GM12878 (cell line): Measurements from ENCODE around the gene TCTN1. TPM values are rescaled to one million over a fixed set of nuclear protein-coding genes. Genes with fewer than 3 reads are reported as not detected.

Source experiments
- ATAC-seq: fragments of 200-7000 bp; cut with Tn5 transposase; 3 replicates; pipeline ENCODE4 v1.9.1; 2020; ENCODE audit warnings: mild to moderate bottlenecking, moderate library complexity
- BruUV-seq: library from RNA; stranded (reverse); fragments of 400-500 nt; replicated peaks from 2 replicates; lab custom pipeline; 2021; lab: Mats Ljungman, UMichigan
- CTCF ChIA-PET: fragments of 300-600 bp; sonication (Branson Sonifier 250); formaldehyde crosslinking; extraction: SDS; loops from one replicate; lab custom pipeline; 2021; ENCODE audit warnings: inconsistent platforms; lab: Yijun Ruan, JAX
- POLR2A ChIA-PET: fragments of 350-600 bp; formaldehyde crosslinking; extraction: SDS; loops from one replicate; lab custom pipeline; 2021; ENCODE audit warnings: inconsistent platforms; lab: Charles Lee
- RAD21 ChIA-PET: fragments of 300-600 bp; sonication (Branson Sonifier 250); formaldehyde crosslinking; loops from one replicate; lab custom pipeline; 2023; ENCODE audit warnings: antibody characterized with exemption; ENCODE audit not compliant: unreplicated experiment; lab: Charles Lee
- SMC1A ChIA-PET: fragments of 300-600 bp; sonication (Branson Sonifier 250); formaldehyde crosslinking; loops from one replicate; lab custom pipeline; 2023; ENCODE audit not compliant: unreplicated experiment, uncharacterized antibody; lab: Charles Lee
- DNase-seq: peaks from one replicate; pipeline ENCODE4 v3.0.0-alpha.2; 2011; ENCODE audit warnings: low read depth, low spot score
- FAIRE-seq: peaks from 3 replicates; lab custom pipeline; 2011; peaks lifted over from hg19 to GRCh38; lab: Jason Lieb, UNC
- H2AFZ ChIP-seq: 2 replicates; pipeline ENCODE4 v1.6.0; 2011; ENCODE audit warnings: low read depth, low read length, control low read depth; ENCODE audit not compliant: control insufficient read depth
- H3K27ac ChIP-seq: 2 replicates; pipeline ENCODE4 v1.5.1; 2011; ENCODE audit warnings: control low read depth; ENCODE audit not compliant: control insufficient read depth, insufficient read depth
- H3K27me3 ChIP-seq, 2 experiments: replicated peaks in 1 of 2; 2 replicates each; pipeline versions ENCODE4 v1.6.0 to v1.6.1; 2011; ENCODE audit warnings: low read length in 1 of 2; ENCODE audit not compliant: control insufficient read depth in 2 of 2, insufficient read depth in 2 of 2
- H3K36me3 ChIP-seq, 2 experiments: 2 replicates each; pipeline ENCODE4 v1.5.1; 2011; ENCODE audit warnings: low read length in 1 of 2; ENCODE audit not compliant: control insufficient read depth in 2 of 2, insufficient read depth in 2 of 2
- H3K4me1 ChIP-seq: 2 replicates; pipeline ENCODE4 v1.6.1; 2011; ENCODE audit warnings: mild to moderate bottlenecking, low read length, moderate library complexity, mixed read lengths; ENCODE audit not compliant: control insufficient read depth, insufficient read depth
- H3K4me2 ChIP-seq: 2 replicates; pipeline ENCODE4 v1.6.0; 2011; ENCODE audit warnings: control low read depth; ENCODE audit not compliant: control insufficient read depth, insufficient read depth
- H3K4me3 ChIP-seq: fragments of 200-600 bp; sonication (generic); 2 replicates; pipeline ENCODE4 v1.5.1; 2016
- H3K79me2 ChIP-seq: 2 replicates; pipeline ENCODE4 v1.6.0; 2011; ENCODE audit warnings: low read length; ENCODE audit not compliant: control insufficient read depth, insufficient read depth
- H3K9ac ChIP-seq: 2 replicates; pipeline ENCODE4 v1.8.0; 2011; ENCODE audit warnings: low read length, control low read depth, mixed read lengths; ENCODE audit not compliant: control insufficient read depth, insufficient read depth
- H3K9me3 ChIP-seq: replicated peaks from 3 replicates; pipeline ENCODE4 v1.5.1; 2011; ENCODE audit warnings: mild to moderate bottlenecking, low read length; ENCODE audit not compliant: control insufficient read depth, insufficient read depth
- H4K20me1 ChIP-seq: 2 replicates; pipeline ENCODE4 v1.6.0; 2011; ENCODE audit not compliant: control insufficient read depth, insufficient read depth
- ATF7 ChIP-seq: fragments of 450-650 bp; IDR thresholded peaks from 2 replicates; pipeline ENCODE4 v1.6.1; 2016; ENCODE audit warnings: low read depth, mild to moderate bottlenecking
- CHD1 ChIP-seq: IDR thresholded peaks from 2 replicates; pipeline ENCODE4 v1.6.1; 2012; ENCODE audit warnings: low read depth, low read length, improper control_type of control experiment
- CREB1 ChIP-seq: IDR thresholded peaks from 2 replicates; pipeline ENCODE4 v1.6.1; 2012; ENCODE audit warnings: low read depth, mild to moderate bottlenecking, inconsistent platforms
- EED ChIP-seq: sonication (generic); IDR thresholded peaks from 2 replicates; pipeline ENCODE4 v1.6.1; 2016; ENCODE audit warnings: antibody characterized with exemption, low read depth
- EP300 ChIP-seq, 2 experiments: fragments of 150-350 bp in 1 of 2; IDR thresholded peaks; 2 replicates each; pipeline ENCODE4 v1.6.1; 2011 to 2012; ENCODE audit warnings: low read depth in 2 of 2, low read length in 2 of 2, borderline replicate concordance in 1 of 2, improper control_type of control experiment in 1 of 2, inconsistent platforms in 1 of 2; ENCODE audit not compliant: control insufficient read depth in 1 of 2
- FOXK2 ChIP-seq: fragments of 450-650 bp; IDR thresholded peaks from 2 replicates; pipeline ENCODE4 v1.6.1; 2017; ENCODE audit warnings: mild to moderate bottlenecking, moderate library complexity
- FOXM1 ChIP-seq: IDR thresholded peaks from 2 replicates; pipeline ENCODE4 v1.6.1; 2012; ENCODE audit warnings: low read depth, mild to moderate bottlenecking, inconsistent platforms, low read length, moderate library complexity
- GABPA ChIP-seq: IDR thresholded peaks from 2 replicates; pipeline ENCODE4 v1.6.1; 2014; ENCODE audit warnings: antibody characterized with exemption, low read depth, mild to moderate bottlenecking, inconsistent platforms
- IKZF2 ChIP-seq, 2 experiments: fragments of 450-650 bp; IDR thresholded peaks; 2 replicates each; pipeline ENCODE4 v1.6.1; 2017; ENCODE audit warnings: mild to moderate bottlenecking in 2 of 2, moderate library complexity in 2 of 2
- JUNB ChIP-seq: IDR thresholded peaks from 2 replicates; pipeline ENCODE4 v1.6.1; 2016; ENCODE audit warnings: antibody characterized with exemption, mild to moderate bottlenecking
- KAT2A ChIP-seq: conservative IDR thresholded peaks from 2 replicates; pipeline ENCODE4 v1.6.1; 2011; ENCODE audit warnings: low read depth, low read length; ENCODE audit not compliant: control insufficient read depth
- KDM1A ChIP-seq: fragments of 200-600 bp; sonication (generic); IDR thresholded peaks from 2 replicates; pipeline ENCODE4 v1.6.1; 2016; ENCODE audit warnings: borderline replicate concordance
- MEF2A ChIP-seq: IDR thresholded peaks from 2 replicates; pipeline ENCODE4 v1.6.1; 2011; ENCODE audit warnings: low read depth, mild to moderate bottlenecking, low read length, moderate library complexity; ENCODE audit not compliant: insufficient read depth
- MEF2B ChIP-seq: fragments of 450-650 bp; IDR thresholded peaks from 2 replicates; pipeline ENCODE4 v1.6.1; 2018; ENCODE audit warnings: mild to moderate bottlenecking, moderate library complexity; ENCODE audit not compliant: partially characterized antibody, poor library complexity, severe bottlenecking
- MTA2 ChIP-seq: fragments of 450-650 bp; IDR thresholded peaks from 2 replicates; pipeline ENCODE4 v1.6.1; 2016; ENCODE audit warnings: low read depth, mild to moderate bottlenecking, moderate library complexity
- MTA3 ChIP-seq: IDR thresholded peaks from 2 replicates; pipeline ENCODE4 v1.6.1; 2012; ENCODE audit warnings: low read length, inconsistent platforms, borderline replicate concordance
- RUNX3 ChIP-seq: IDR thresholded peaks from 2 replicates; pipeline ENCODE4 v1.6.1; 2012; ENCODE audit warnings: low read length, inconsistent platforms
- SIX5 ChIP-seq: IDR thresholded peaks from 2 replicates; pipeline ENCODE4 v1.6.1; 2011; ENCODE audit warnings: mild to moderate bottlenecking, low read depth, low read length, moderate library complexity; ENCODE audit not compliant: severe bottlenecking
- SMAD5 ChIP-seq: IDR thresholded peaks from 2 replicates; pipeline ENCODE4 v1.6.1; 2016; ENCODE audit warnings: antibody characterized with exemption, low read depth
- TCF12 ChIP-seq: IDR thresholded peaks from 2 replicates; pipeline ENCODE4 v1.6.1; 2011; ENCODE audit warnings: low read depth, mild to moderate bottlenecking, low read length
- TCF3 ChIP-seq: IDR thresholded peaks from 2 replicates; pipeline ENCODE4 v1.6.1; 2012; ENCODE audit warnings: low read depth, mild to moderate bottlenecking, low read length, borderline replicate concordance; ENCODE audit not compliant: insufficient read depth
- ZNF622 ChIP-seq: fragments of 450-650 bp; IDR thresholded peaks from 2 replicates; pipeline ENCODE4 v1.6.1; 2017; ENCODE audit warnings: mild to moderate bottlenecking, inconsistent platforms
- WGBS: methylation state at CpG from one replicate; pipeline ENCODE4 v1.1.6; 2016; ENCODE audit warnings: low lambda C conversion rate; ENCODE audit not compliant: insufficient replicate concordance, insufficient coverage; ENCODE audit errors: missing lambda C conversion rate; 5-methylcytosine and 5-hydroxymethylcytosine counted together
- in situ Hi-C: fragments of 300-500 bp; cut with MboI; formaldehyde crosslinking; loops from 9 replicates; pipeline ENCODE4 v1.14.3; 2018; ENCODE audit warnings: mixed read lengths
- intact Hi-C: fragments of 100-400 bp; cut with micrococcal nuclease; formaldehyde crosslinking; loops from one replicate; pipeline ENCODE4 v1.14.2; 2022; ENCODE audit not compliant: unreplicated experiment
- polyA plus RNA-seq, 11 experiments: library from polyadenylated mRNA; depleted of rRNA in 4 of 11; unstranded in 6 of 11; stranded (reverse) in 5 of 11; fragments of >200 nt; fragmentation: Nextera tagmentation in 4 of 11; fragmentation: Illumina TruSeq in 1 of 11; extraction: Ambion mirVana in 4 of 11; extraction: Trizol in 1 of 11; gene quantifications; 1 replicate in 1 of 11; 2 replicates in 10 of 11; pipeline versions ENCODE4 v1.2.1 to v1.2.3, GENCODE V29; 2011 to 2016; ENCODE audit warnings: inconsistent platforms in 2 of 11, missing spikeins in 2 of 11, low read depth in 1 of 11
- total RNA-seq, 4 experiments: library from RNA; depleted of rRNA in 3 of 4; stranded (reverse); fragments of >200 nt in 3 of 4; fragmentation: Illumina TruSeq in 1 of 4; extraction: Trizol in 1 of 4; gene quantifications; 2 replicates each; pipeline versions ENCODE4 v1.2.1 to v1.2.3, GENCODE V29; 2013 to 2021
- TF ChIP-seq, protein P1 (sequence below): fragments of 450-650 bp; IDR thresholded peaks from 2 replicates; pipeline ENCODE4 v1.6.1; 2017; ENCODE audit warnings: mild to moderate bottlenecking, moderate library complexity

Gene TCTN1
- total and polyA plus RNA-seq, 10 of the 15 experiments (the other 5 are each of a cell fraction or from before 2014, with no cell fraction given), result 8.8 to 23.5 (median 15.3) TPM

DNA sequence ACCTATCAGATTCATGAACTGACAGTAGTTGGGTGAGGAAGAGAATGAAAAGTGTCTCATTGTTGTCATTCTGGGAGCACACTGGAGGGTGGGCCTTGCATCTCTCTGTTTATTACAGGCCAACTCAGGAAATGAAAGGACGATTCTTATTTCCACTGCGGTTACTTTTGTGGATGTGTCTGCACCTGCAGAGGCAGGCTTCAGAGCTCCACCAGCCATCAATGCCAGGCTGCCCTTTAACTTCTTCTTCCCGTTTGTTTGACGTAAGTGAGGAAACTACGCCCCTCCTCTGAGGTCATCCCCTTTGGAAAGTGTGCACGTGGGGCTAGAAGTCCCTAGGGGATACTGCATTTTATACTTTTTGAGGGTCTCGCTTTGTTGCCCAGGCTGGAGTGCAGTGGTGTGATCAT is 33.7 kb downstream of the TCTN1 start:
- ChIA-PET POLR2A (interaction anchor here (2.0 to 2.1 kb wide), 2 partner anchors 21 to 28 kb away, joined by 6 to 7 read pairs; no protein-coding TSS in a partner anchor), CTCF (interaction anchor here (1.4 to 3.0 kb wide), 3 partner anchors 21 to 30 kb away, joined by 3 to 12 read pairs (median 6); no protein-coding TSS in a partner anchor), SMC1A (interaction anchor here (0.7 to 4.5 kb wide), 6 partner anchors 12 to 50 kb away, joined by 3 to 24 read pairs (median 4); no protein-coding TSS in a partner anchor), RAD21 (no interaction called here)
- DNase-seq (no peak), FAIRE-seq (peak; percentile 23), ATAC-seq (peak; percentile 88)
- peaks cover 17% of the 10 kb centered on the region for H3K4me1 ChIP-seq
- intact Hi-C loops (no loop called here), in situ Hi-C loops (no loop called here)
- peak overlapping the region; percentile 20; the same call in 1 of the 2 replicates for H3K27ac ChIP-seq
- H3K79me2 ChIP-seq, result no peaks in the 10 kb centered on the region
- H3K4me3 ChIP-seq, result no peak overlapping the region
- no TSS peak for BruUV-seq
- no peaks in the 10 kb centered on the region for H4K20me1 ChIP-seq
- peaks cover 19 to 23% of the 10 kb centered on the region in 2 experiments for H3K36me3 ChIP-seq
- peak overlapping the region; percentile 9; the same call in 1 of the 2 replicates for H3K4me2 ChIP-seq
- WGBS, result 5% methylated on average over 7 of the region's 7 CpGs
- H3K27me3 ChIP-seq, result no peaks in the 10 kb centered on the region
- no peak overlapping the region for H2AFZ ChIP-seq
- no peak overlapping the region for H3K9ac ChIP-seq
- H3K9me3 ChIP-seq, result no peaks in the 10 kb centered on the region
- TF ChIP-seq MTA3 (peak; percentile 89; the same call in 1 of the 2 replicates), TCF3 (0 out of 2 replicates have a peak, but pooled peaks have one; percentile 36), SIX5 (no peak), KAT2A (no peak), ATF7 (peak; percentile 55; the same call in 1 of the 2 replicates), RUNX3 (peak; percentile 85), CHD1 (no peak), FOXK2 (no peak), GABPA (no peak), TCF12 (peak; percentile 52; the same call in 1 of the 2 replicates), EED (peak; percentile 66), IKZF2 (IDR thresholded peaks at IDR 0.05) (peak; percentile 35; a peak in 2 of 4 replicates), MTA2 (peak; percentile 20; the same call in 1 of the 2 replicates), CREB1 (peak; percentile 77), FOXM1 (peak; percentile 48; the same call in 1 of the 2 replicates), KDM1A (no peak), ZNF622 (no peak), SMAD5 (no peak), EP300 (IDR thresholded peaks at IDR 0.05; ENCODE audit: borderline replicate concordance in 1 of 2, control insufficient read depth in 1 of 2, low read depth in 2 of 2, low read length in 2 of 2) (peak in 1 of 2 experiments; percentile 35; a peak in 1 of 4 replicates), MEF2B (peak; percentile 83), JUNB (no peak), MEF2A (0 out of 2 replicates have a peak, but pooled peaks have one; percentile 23)
- TF ChIP-seq, protein P1, sequence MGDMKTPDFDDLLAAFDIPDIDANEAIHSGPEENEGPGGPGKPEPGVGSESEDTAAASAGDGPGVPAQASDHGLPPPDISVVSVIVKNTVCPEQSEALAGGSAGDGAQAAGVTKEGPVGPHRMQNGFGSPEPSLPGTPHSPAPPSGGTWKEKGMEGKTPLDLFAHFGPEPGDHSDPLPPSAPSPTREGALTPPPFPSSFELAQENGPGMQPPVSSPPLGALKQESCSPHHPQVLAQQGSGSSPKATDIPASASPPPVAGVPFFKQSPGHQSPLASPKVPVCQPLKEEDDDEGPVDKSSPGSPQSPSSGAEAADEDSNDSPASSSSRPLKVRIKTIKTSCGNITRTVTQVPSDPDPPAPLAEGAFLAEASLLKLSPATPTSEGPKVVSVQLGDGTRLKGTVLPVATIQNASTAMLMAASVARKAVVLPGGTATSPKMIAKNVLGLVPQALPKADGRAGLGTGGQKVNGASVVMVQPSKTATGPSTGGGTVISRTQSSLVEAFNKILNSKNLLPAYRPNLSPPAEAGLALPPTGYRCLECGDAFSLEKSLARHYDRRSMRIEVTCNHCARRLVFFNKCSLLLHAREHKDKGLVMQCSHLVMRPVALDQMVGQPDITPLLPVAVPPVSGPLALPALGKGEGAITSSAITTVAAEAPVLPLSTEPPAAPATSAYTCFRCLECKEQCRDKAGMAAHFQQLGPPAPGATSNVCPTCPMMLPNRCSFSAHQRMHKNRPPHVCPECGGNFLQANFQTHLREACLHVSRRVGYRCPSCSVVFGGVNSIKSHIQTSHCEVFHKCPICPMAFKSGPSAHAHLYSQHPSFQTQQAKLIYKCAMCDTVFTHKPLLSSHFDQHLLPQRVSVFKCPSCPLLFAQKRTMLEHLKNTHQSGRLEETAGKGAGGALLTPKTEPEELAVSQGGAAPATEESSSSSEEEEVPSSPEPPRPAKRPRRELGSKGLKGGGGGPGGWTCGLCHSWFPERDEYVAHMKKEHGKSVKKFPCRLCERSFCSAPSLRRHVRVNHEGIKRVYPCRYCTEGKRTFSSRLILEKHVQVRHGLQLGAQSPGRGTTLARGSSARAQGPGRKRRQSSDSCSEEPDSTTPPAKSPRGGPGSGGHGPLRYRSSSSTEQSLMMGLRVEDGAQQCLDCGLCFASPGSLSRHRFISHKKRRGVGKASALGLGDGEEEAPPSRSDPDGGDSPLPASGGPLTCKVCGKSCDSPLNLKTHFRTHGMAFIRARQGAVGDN, result 0 out of 2 replicates have a peak, but pooled peaks have one; percentile 17
